Measurements from ENCODE around the gene NEURL1. TPM values are rescaled to one million over a fixed set of nuclear protein-coding genes. Genes with fewer than 3 reads are reported as not detected.
A peak's percentile ranks its signal among the peaks of the same experiment; 100 is the strongest.

Gene NEURL1
- total and polyA plus RNA-seq, 10 of the 15 experiments (the other 5 are each of a cell fraction or from before 2014, with no cell fraction given) = 0.02 to 0.05 (median 0.05) TPM; not detected in 6

DNA sequence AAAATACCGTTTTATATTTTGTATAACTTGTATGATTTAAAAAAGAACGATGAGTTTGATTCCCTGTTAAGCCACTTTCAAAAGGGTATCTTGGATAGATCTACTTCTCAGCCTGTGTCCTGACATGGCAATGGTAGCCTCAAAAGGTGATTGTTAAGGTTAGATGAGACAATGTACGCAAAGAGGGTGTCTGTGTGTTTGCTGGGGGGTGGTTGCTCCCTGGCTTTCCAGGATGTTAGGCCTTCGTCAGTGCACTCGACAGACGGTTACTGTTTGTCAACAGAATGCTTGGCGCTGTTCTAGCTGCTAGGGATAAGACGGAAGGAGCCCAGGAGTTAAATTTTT lies 90.3 kb downstream of the NEURL1 start:
- ChIA-PET SMC1A (ENCODE audit: uncharacterized antibody, unreplicated experiment) (interaction anchor here (1.4 kb wide), 1 partner anchor 112 kb away, joined by 3 read pairs; no protein-coding TSS in a partner anchor), POLR2A (no interaction called here), RAD21 (ENCODE audit: unreplicated experiment) (no interaction called here), CTCF (interaction anchor here (1.2 kb wide), 1 partner anchor 102 kb away, joined by 3 read pairs; no protein-coding TSS in a partner anchor)
- H3K4me3 ChIP-seq = peak overlapping the region; percentile 55; the same call in 1 of the 2 replicates
- 0 out of 2 replicates have a peak, but pooled peaks cover 5% of the 10 kb centered on the region for H3K4me1 ChIP-seq (ENCODE audit: control insufficient read depth, insufficient read depth, low read length)
- ATAC-seq (no peak), DNase-seq (ENCODE audit: low read depth, low spot score) (no peak), FAIRE-seq (no peak)
- peak overlapping the region; percentile 30; the same call in 1 of the 2 replicates for H2AFZ ChIP-seq (ENCODE audit: control insufficient read depth, low read depth, low read length)
- H4K20me1 ChIP-seq (ENCODE audit: control insufficient read depth, insufficient read depth) = no peaks in the 10 kb centered on the region
- no peaks in the 10 kb centered on the region; a peak in 3 of 4 replicates for H3K27me3 ChIP-seq (replicated peaks in 1 of 2; ENCODE audit: control insufficient read depth in 2 of 2, insufficient read depth in 2 of 2, low read length in 1 of 2)
- WGBS (ENCODE audit: insufficient coverage, insufficient replicate concordance, low lambda C conversion rate, missing lambda C conversion rate) = 23% methylated on average over 8 of the region's 8 CpGs
- H3K36me3 ChIP-seq (ENCODE audit: control insufficient read depth in 2 of 2, insufficient read depth in 2 of 2, low read length in 1 of 2) = no peaks in the 10 kb centered on the region
- H3K27ac ChIP-seq (ENCODE audit: control insufficient read depth, insufficient read depth) = no peak overlapping the region
- in situ Hi-C loops (cut with MboI) = no loop called here
- H3K4me2 ChIP-seq (ENCODE audit: control insufficient read depth, insufficient read depth) = peak overlapping the region; percentile 11; the same call in 1 of the 2 replicates
- no peaks in the 10 kb centered on the region for H3K79me2 ChIP-seq (ENCODE audit: control insufficient read depth, insufficient read depth, low read length)
- no TSS peak for BruUV-seq (replicated peaks)
- no peaks in the 10 kb centered on the region; the same call in 2 of the 3 replicates for H3K9me3 ChIP-seq (replicated peaks; ENCODE audit: control insufficient read depth, insufficient read depth, low read length)
- no peak overlapping the region for H3K9ac ChIP-seq (ENCODE audit: control insufficient read depth, insufficient read depth, low read length)
- intact Hi-C loops (cut with micrococcal nuclease; ENCODE audit: unreplicated experiment) = no loop called here
- TF ChIP-seq, protein P1, sequence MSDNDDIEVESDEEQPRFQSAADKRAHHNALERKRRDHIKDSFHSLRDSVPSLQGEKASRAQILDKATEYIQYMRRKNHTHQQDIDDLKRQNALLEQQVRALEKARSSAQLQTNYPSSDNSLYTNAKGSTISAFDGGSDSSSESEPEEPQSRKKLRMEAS (IDR thresholded peaks at IDR 0.05; ENCODE audit: low read depth, low read length) = no peak
- TF ChIP-seq RB1 (IDR thresholded peaks at IDR 0.05; ENCODE audit: borderline replicate concordance) (no peak), TBL1XR1 (IDR thresholded peaks at IDR 0.05; ENCODE audit: low read depth, low read length) (no peak), POU2F2 (IDR thresholded peaks at IDR 0.05; ENCODE audit: borderline replicate concordance, low read depth, low read length) (no peak), NR2C2 (IDR thresholded peaks at IDR 0.05; ENCODE audit: borderline replicate concordance, control insufficient read depth, insufficient read length, low read depth) (no peak), ZNF24 (IDR thresholded peaks at IDR 0.05) (no peak), MEF2B (IDR thresholded peaks at IDR 0.05; ENCODE audit: partially characterized antibody, poor library complexity, severe bottlenecking) (no peak), SRF (IDR thresholded peaks at IDR 0.05; ENCODE audit: low read depth in 2 of 2, low read length in 2 of 2) (no peak), RAD51 (IDR thresholded peaks at IDR 0.05) (no peak)
- TF ChIP-seq, protein P2, sequence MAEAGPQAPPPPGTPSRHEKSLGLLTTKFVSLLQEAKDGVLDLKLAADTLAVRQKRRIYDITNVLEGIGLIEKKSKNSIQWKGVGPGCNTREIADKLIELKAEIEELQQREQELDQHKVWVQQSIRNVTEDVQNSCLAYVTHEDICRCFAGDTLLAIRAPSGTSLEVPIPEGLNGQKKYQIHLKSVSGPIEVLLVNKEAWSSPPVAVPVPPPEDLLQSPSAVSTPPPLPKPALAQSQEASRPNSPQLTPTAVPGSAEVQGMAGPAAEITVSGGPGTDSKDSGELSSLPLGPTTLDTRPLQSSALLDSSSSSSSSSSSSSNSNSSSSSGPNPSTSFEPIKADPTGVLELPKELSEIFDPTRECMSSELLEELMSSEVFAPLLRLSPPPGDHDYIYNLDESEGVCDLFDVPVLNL (IDR thresholded peaks at IDR 0.05; ENCODE audit: low read depth, low read length) = no peak
- TF ChIP-seq, protein P3, sequence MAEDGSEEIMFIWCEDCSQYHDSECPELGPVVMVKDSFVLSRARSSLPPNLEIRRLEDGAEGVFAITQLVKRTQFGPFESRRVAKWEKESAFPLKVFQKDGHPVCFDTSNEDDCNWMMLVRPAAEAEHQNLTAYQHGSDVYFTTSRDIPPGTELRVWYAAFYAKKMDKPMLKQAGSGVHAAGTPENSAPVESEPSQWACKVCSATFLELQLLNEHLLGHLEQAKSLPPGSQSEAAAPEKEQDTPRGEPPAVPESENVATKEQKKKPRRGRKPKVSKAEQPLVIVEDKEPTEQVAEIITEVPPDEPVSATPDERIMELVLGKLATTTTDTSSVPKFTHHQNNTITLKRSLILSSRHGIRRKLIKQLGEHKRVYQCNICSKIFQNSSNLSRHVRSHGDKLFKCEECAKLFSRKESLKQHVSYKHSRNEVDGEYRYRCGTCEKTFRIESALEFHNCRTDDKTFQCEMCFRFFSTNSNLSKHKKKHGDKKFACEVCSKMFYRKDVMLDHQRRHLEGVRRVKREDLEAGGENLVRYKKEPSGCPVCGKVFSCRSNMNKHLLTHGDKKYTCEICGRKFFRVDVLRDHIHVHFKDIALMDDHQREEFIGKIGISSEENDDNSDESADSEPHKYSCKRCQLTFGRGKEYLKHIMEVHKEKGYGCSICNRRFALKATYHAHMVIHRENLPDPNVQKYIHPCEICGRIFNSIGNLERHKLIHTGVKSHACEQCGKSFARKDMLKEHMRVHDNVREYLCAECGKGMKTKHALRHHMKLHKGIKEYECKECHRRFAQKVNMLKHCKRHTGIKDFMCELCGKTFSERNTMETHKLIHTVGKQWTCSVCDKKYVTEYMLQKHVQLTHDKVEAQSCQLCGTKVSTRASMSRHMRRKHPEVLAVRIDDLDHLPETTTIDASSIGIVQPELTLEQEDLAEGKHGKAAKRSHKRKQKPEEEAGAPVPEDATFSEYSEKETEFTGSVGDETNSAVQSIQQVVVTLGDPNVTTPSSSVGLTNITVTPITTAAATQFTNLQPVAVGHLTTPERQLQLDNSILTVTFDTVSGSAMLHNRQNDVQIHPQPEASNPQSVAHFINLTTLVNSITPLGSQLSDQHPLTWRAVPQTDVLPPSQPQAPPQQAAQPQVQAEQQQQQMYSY (CRISPR knock-in tag; IDR thresholded peaks at IDR 0.05) = no peak
- TF ChIP-seq, protein P4, sequence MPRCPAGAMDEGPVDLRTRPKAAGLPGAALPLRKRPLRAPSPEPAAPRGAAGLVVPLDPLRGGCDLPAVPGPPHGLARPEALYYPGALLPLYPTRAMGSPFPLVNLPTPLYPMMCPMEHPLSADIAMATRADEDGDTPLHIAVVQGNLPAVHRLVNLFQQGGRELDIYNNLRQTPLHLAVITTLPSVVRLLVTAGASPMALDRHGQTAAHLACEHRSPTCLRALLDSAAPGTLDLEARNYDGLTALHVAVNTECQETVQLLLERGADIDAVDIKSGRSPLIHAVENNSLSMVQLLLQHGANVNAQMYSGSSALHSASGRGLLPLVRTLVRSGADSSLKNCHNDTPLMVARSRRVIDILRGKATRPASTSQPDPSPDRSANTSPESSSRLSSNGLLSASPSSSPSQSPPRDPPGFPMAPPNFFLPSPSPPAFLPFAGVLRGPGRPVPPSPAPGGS (IDR thresholded peaks at IDR 0.05; ENCODE audit: borderline replicate concordance, insufficient read depth, low read depth, low read length, poor library complexity, severe bottlenecking) = no peak
- TF ChIP-seq, protein P5, sequence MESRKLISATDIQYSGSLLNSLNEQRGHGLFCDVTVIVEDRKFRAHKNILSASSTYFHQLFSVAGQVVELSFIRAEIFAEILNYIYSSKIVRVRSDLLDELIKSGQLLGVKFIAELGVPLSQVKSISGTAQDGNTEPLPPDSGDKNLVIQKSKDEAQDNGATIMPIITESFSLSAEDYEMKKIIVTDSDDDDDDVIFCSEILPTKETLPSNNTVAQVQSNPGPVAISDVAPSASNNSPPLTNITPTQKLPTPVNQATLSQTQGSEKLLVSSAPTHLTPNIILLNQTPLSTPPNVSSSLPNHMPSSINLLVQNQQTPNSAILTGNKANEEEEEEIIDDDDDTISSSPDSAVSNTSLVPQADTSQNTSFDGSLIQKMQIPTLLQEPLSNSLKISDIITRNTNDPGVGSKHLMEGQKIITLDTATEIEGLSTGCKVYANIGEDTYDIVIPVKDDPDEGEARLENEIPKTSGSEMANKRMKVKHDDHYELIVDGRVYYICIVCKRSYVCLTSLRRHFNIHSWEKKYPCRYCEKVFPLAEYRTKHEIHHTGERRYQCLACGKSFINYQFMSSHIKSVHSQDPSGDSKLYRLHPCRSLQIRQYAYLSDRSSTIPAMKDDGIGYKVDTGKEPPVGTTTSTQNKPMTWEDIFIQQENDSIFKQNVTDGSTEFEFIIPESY (IDR thresholded peaks at IDR 0.05) = no peak
- TF ChIP-seq, protein P6, sequence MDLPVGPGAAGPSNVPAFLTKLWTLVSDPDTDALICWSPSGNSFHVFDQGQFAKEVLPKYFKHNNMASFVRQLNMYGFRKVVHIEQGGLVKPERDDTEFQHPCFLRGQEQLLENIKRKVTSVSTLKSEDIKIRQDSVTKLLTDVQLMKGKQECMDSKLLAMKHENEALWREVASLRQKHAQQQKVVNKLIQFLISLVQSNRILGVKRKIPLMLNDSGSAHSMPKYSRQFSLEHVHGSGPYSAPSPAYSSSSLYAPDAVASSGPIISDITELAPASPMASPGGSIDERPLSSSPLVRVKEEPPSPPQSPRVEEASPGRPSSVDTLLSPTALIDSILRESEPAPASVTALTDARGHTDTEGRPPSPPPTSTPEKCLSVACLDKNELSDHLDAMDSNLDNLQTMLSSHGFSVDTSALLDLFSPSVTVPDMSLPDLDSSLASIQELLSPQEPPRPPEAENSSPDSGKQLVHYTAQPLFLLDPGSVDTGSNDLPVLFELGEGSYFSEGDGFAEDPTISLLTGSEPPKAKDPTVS (IDR thresholded peaks at IDR 0.05; ENCODE audit: low read depth, low read length) = no peak

All from GM12878 (cell line).